Hepatocyte (in vitro differentiated cells): Measurements from ENCODE around the gene ELFN1. TPM values are rescaled to one million over a fixed set of nuclear protein-coding genes. Genes with fewer than 3 reads are reported as not detected.

ENCODE experiments used
- DNase-seq: peaks from one replicate; pipeline ENCODE4 v3.0.0-alpha.2; 2016; ENCODE audit warnings: low spot score
- H2AFZ ChIP-seq: fragments of 200-600 bp; sonication (generic); 2 replicates; pipeline ENCODE4 v1.6.0; 2016; ENCODE audit warnings: antibody characterized with exemption, mild to moderate bottlenecking
- H3K27ac ChIP-seq: fragments of 200-600 bp; sonication (generic); 2 replicates; pipeline ENCODE4 v1.5.1; 2016; ENCODE audit warnings: mild to moderate bottlenecking
- H3K27me3 ChIP-seq: fragments of 200-600 bp; sonication (generic); 2 replicates; pipeline ENCODE4 v1.6.1; 2016
- H3K36me3 ChIP-seq: fragments of 200-600 bp; sonication (generic); replicated peaks from 2 replicates; pipeline ENCODE4 v1.5.1; 2016; ENCODE audit warnings: low read depth; ENCODE audit not compliant: insufficient read depth
- H3K4me1 ChIP-seq: fragments of 200-600 bp; sonication (generic); 2 replicates; pipeline ENCODE4 v1.5.1; 2016; ENCODE audit warnings: mild to moderate bottlenecking, moderate library complexity; ENCODE audit not compliant: insufficient read depth
- H3K4me2 ChIP-seq: fragments of 200-600 bp; sonication (generic); 2 replicates; pipeline ENCODE4 v1.6.0; 2016
- H3K4me3 ChIP-seq: fragments of 200-600 bp; sonication (generic); 2 replicates; pipeline ENCODE4 v1.5.1; 2016; ENCODE audit warnings: mild to moderate bottlenecking
- H3K79me2 ChIP-seq: fragments of 200-600 bp; sonication (generic); 2 replicates; pipeline ENCODE4 v1.6.0; 2017; ENCODE audit warnings: mild to moderate bottlenecking
- H3K9me2 ChIP-seq: fragments of 200-600 bp; sonication (generic); replicated peaks from 2 replicates; pipeline ENCODE4 v1.6.0; 2017; ENCODE audit warnings: mild to moderate bottlenecking; ENCODE audit not compliant: insufficient read depth
- H3K9me3 ChIP-seq: fragments of 200-600 bp; sonication (generic); 2 replicates; pipeline ENCODE4 v1.5.1; 2016; ENCODE audit warnings: low read depth, mild to moderate bottlenecking
- H4K20me1 ChIP-seq: fragments of 200-600 bp; sonication (generic); 2 replicates; pipeline ENCODE4 v1.6.0; 2016; ENCODE audit warnings: mild to moderate bottlenecking; ENCODE audit not compliant: insufficient read depth, poor library complexity, severe bottlenecking
- CTCF ChIP-seq: fragments of 200-600 bp; sonication (generic); IDR thresholded peaks from 2 replicates; pipeline ENCODE4 v1.5.1; 2016; ENCODE audit warnings: antibody characterized with exemption, mild to moderate bottlenecking; ENCODE audit not compliant: poor library complexity
- EZH2 ChIP-seq: fragments of 200-600 bp; sonication (generic); IDR thresholded peaks from 2 replicates; pipeline ENCODE4 v1.6.1; 2016; ENCODE audit warnings: antibody characterized with exemption, mild to moderate bottlenecking, borderline replicate concordance
- EZH2phosphoT487 ChIP-seq: fragments of 200-600 bp; sonication (generic); IDR thresholded peaks from one replicate; pipeline ENCODE4 v1.6.1; 2018; ENCODE audit warnings: antibody characterized with exemption, mild to moderate bottlenecking, low read depth, moderate library complexity; ENCODE audit not compliant: unreplicated experiment, severe bottlenecking
- WGBS: methylation state at CpG from one replicate; pipeline ENCODE4 v1.1.6; 2016; ENCODE audit warnings: low lambda C conversion rate; ENCODE audit errors: missing lambda C conversion rate; 5-methylcytosine and 5-hydroxymethylcytosine counted together
- polyA plus RNA-seq: library from polyadenylated mRNA; unstranded; fragments of >200 nt; fragmentation: Nextera tagmentation; extraction: Ambion mirVana; gene quantifications from 2 replicates; pipeline ENCODE4 v1.2.1, GENCODE V29; 2016
- total RNA-seq: library from RNA; depleted of rRNA; stranded (reverse); fragments of >200 nt; gene quantifications from 2 replicates; pipeline ENCODE4 v1.2.3, GENCODE V29; 2014

Gene ELFN1
- total and polyA plus RNA-seq, 2 experiments from 2014 or later = 3.6 to 5.5 TPM

- no peak for TF ChIP-seq CTCF
- TF ChIP-seq EZH2 = no peak
- TF ChIP-seq EZH2phosphoT487 = no peak
- 90% methylated on average over 13 of the region's 13 CpGs for WGBS
- H3K4me3 ChIP-seq = no peak overlapping the region
Observed at GRCh38 chr7:1623810-1624209, 46.3 kb upstream of the ELFN1 start.

GRCh38 chr7:1624999-1625927 lies 44.8 kb upstream of the ELFN1 start:
- H3K36me3 ChIP-seq = no peaks in the 10 kb centered on the region
- WGBS = 85% methylated on average over 18 of the region's 18 CpGs
- no peak for TF ChIP-seq CTCF
- TF ChIP-seq EZH2 = no peak
- TF ChIP-seq EZH2phosphoT487 = no peak
- no peaks in the 10 kb centered on the region for H3K9me2 ChIP-seq
- H3K27me3 ChIP-seq = no peaks in the 10 kb centered on the region
- H3K79me2 ChIP-seq = no peaks in the 10 kb centered on the region
- H3K27ac ChIP-seq = no peak overlapping the region
- no peaks in the 10 kb centered on the region for H3K4me1 ChIP-seq
- no peaks in the 10 kb centered on the region for H4K20me1 ChIP-seq
- no peak overlapping the region for H3K4me3 ChIP-seq
- no peak overlapping the region for H2AFZ ChIP-seq
- DNase-seq = no peak
- H3K4me2 ChIP-seq = no peak overlapping the region
- no peaks in the 10 kb centered on the region for H3K9me3 ChIP-seq

More at GRCh38 chr7:1623810-1624209, 46.3 kb upstream of the ELFN1 start:
- Histone ChIP-seq H3K27ac (no peak overlapping the region), H3K9me2 (no peaks in the 10 kb centered on the region), H4K20me1 (no peaks in the 10 kb centered on the region), H3K27me3 (no peaks in the 10 kb centered on the region), H3K36me3 (no peaks in the 10 kb centered on the region), H3K4me2 (no peak overlapping the region), H2AFZ (no peak overlapping the region), H3K9me3 (no peaks in the 10 kb centered on the region), H3K79me2 (no peaks in the 10 kb centered on the region), H3K4me1 (no peaks in the 10 kb centered on the region)
- no peak for DNase-seq

- Histone ChIP-seq H3K9me3 (no peaks in the 10 kb centered on the region), H3K27ac (no peak overlapping the region), H3K79me2 (no peaks in the 10 kb centered on the region), H4K20me1 (no peaks in the 10 kb centered on the region), H3K4me1 (no peaks in the 10 kb centered on the region), H3K27me3 (no peaks in the 10 kb centered on the region), H3K9me2 (no peaks in the 10 kb centered on the region), H3K36me3 (no peaks in the 10 kb centered on the region), H2AFZ (no peak overlapping the region), H3K4me2 (no peak overlapping the region), H3K4me3 (no peak overlapping the region)
- WGBS = 81% methylated on average over 1 of the region's 1 CpG
- TF ChIP-seq CTCF (no peak), EZH2 (no peak), EZH2phosphoT487 (no peak)
- no peak for DNase-seq
Observed at GRCh38 chr7:1626769-1627168, 43.3 kb upstream of the ELFN1 start.
